ENCODE measurements around the gene NUTF2. TPM values are rescaled to one million over a fixed set of nuclear protein-coding genes. Genes with fewer than 3 reads are reported as not detected.
A peak's percentile ranks its signal among the peaks of the same experiment; 100 is the strongest.

The NUTF2 gene
- total RNA-seq, 1 experiment from 2014 or later = 145 TPM

DNA sequence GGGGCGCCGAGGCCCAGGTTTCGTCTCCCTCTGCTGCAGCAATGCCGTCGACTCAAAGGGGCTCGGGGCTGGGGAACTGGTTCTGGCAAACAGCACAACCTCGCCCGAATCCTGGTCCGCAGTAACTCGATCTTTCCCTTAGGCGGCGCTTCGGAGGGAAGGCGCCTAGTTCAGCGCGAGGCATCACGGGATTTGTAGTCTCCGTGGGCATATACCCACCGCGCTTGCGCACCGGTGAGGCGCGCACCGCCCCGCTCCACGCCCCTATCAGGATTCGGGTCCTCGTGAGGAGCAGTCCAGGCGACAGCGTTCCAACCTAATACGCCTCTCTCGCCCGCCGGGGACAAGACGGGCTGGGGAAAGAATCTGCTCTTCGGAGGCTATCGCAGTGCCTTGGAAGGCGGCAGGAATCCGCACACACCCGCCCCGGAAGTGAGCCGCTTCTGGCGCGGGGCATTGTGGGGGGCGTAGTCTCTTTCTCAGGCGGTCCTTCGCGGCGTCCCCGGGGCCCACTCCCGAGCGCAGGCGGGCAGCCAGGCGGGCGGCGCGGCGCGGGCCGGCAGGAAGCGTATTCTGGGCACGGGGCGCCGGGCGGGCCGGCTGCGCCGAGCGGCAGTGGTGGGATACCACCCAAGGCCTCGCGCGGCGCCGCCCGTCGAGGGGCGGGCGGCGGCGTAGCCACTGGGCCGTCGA lies 4.8 kb upstream of the NUTF2 start, which contains the start of gene THAP11:
Gene THAP11 (plus strand): TSS at position 505 of the 693 bp plus-strand sequence. CDS start 235 bp downstream, outside the sequence.
- intact Hi-C loops (cut with micrococcal nuclease) = no loop called here
- POLR2A ChIA-PET = no interaction called here
- Histone ChIP-seq H3K79me2 (ENCODE audit: insufficient read depth, low read length) (peaks cover 19% of the 10 kb centered on the region; the same call in 1 of the 2 replicates), H3K4me1 (ENCODE audit: control insufficient read depth in 1 of 2, insufficient read depth in 2 of 2, low read length in 2 of 2) (peaks cover 16 to 45% of the 10 kb centered on the region in 2 experiments), H3K9me3 (ENCODE audit: control insufficient read depth in 1 of 2, insufficient read depth in 1 of 2, low read depth in 1 of 2, low read length in 2 of 2) (no peaks in the 10 kb centered on the region), H3K36me3 (ENCODE audit: control insufficient read depth in 1 of 2, insufficient read depth in 2 of 2, low read length in 2 of 2) (no peaks in the 10 kb centered on the region), H2AFZ (ENCODE audit: low read depth, low read length, poor library complexity, severe bottlenecking) (peak within 1 kb of the TSS; percentile 92), H3K27me3 (ENCODE audit: insufficient read depth, low read length) (no peaks in the 10 kb centered on the region), H3K9me2 (ENCODE audit: insufficient read depth) (no peaks in the 10 kb centered on the region), H4K20me1 (ENCODE audit: insufficient read depth) (no peaks in the 10 kb centered on the region), H3K4me2 (ENCODE audit: low read length) (peak within 1 kb of the TSS; percentile 90), H3K27ac (ENCODE audit: low read depth, low read length) (peak within 1 kb of the TSS; percentile 96), H3K4me3 (replicated peaks in 1 of 2; ENCODE audit: low read depth in 1 of 2, low read length in 2 of 2) (peak within 1 kb of the TSS; percentile 65 to 69), H3K9ac (ENCODE audit: low read length) (peak within 1 kb of the TSS; percentile 69)
- peak; percentile 65 for ATAC-seq
- CTCF ChIA-PET = no interaction called here
- RAD21 ChIA-PET (ENCODE audit: low non-redundant PET in 1 of 2, low total read pairs in 2 of 2, uncharacterized antibody in 2 of 2, unreplicated experiment in 2 of 2) = no interaction called here
- peak; percentile 91 for DNase-seq (ENCODE audit: low read depth, low spot score)
- no TSS peak for BruUV-seq (replicated peaks)
- TF ChIP-seq ZFX (IDR thresholded peaks at IDR 0.05) (peak; percentile 91), ELF1 (IDR thresholded peaks at IDR 0.05; ENCODE audit: borderline replicate concordance, low read depth) (no peak; the same call in 1 of the 2 replicates), EZH2phosphoT487 (IDR thresholded peaks at IDR 0.05; ENCODE audit: borderline replicate concordance) (no peak), SIN3A (IDR thresholded peaks at IDR 0.05; ENCODE audit: low read depth) (no peak), JUND (IDR thresholded peaks at IDR 0.05) (no peak), RAD21 (IDR thresholded peaks at IDR 0.05; ENCODE audit: low read depth) (no peak), SRF (IDR thresholded peaks at IDR 0.05; ENCODE audit: low read depth) (no peak), ZNF274 (IDR thresholded peaks at IDR 0.05; ENCODE audit: low read depth, low read length) (no peak), YY1 (IDR thresholded peaks at IDR 0.05; ENCODE audit: extremely low read depth, insufficient replicate concordance, low read depth, low read length) (peak; percentile 53), FOSL1 (IDR thresholded peaks at IDR 0.05; ENCODE audit: low read depth) (no peak), EZH2 (IDR thresholded peaks at IDR 0.05) (no peak), EGR1 (IDR thresholded peaks at IDR 0.05; ENCODE audit: low read depth) (no peak), POLR2A (IDR thresholded peaks at IDR 0.05; ENCODE audit: borderline replicate concordance, extremely low read depth, insufficient read depth, insufficient read length) (peak; percentile 8), CEBPB (IDR thresholded peaks at IDR 0.05; ENCODE audit: low read depth) (no peak), POLR2AphosphoS5 (IDR thresholded peaks at IDR 0.05; ENCODE audit: low read depth, low read length) (peak; percentile 38), SP1 (IDR thresholded peaks at IDR 0.05; ENCODE audit: low read depth) (peak; percentile 49; the same call in 1 of the 2 replicates)
- TF ChIP-seq, protein P1, sequence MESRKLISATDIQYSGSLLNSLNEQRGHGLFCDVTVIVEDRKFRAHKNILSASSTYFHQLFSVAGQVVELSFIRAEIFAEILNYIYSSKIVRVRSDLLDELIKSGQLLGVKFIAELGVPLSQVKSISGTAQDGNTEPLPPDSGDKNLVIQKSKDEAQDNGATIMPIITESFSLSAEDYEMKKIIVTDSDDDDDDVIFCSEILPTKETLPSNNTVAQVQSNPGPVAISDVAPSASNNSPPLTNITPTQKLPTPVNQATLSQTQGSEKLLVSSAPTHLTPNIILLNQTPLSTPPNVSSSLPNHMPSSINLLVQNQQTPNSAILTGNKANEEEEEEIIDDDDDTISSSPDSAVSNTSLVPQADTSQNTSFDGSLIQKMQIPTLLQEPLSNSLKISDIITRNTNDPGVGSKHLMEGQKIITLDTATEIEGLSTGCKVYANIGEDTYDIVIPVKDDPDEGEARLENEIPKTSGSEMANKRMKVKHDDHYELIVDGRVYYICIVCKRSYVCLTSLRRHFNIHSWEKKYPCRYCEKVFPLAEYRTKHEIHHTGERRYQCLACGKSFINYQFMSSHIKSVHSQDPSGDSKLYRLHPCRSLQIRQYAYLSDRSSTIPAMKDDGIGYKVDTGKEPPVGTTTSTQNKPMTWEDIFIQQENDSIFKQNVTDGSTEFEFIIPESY (IDR thresholded peaks at IDR 0.05; ENCODE audit: extremely low read depth, insufficient replicate concordance, low read length) = no peak
- TF ChIP-seq, protein P2, sequence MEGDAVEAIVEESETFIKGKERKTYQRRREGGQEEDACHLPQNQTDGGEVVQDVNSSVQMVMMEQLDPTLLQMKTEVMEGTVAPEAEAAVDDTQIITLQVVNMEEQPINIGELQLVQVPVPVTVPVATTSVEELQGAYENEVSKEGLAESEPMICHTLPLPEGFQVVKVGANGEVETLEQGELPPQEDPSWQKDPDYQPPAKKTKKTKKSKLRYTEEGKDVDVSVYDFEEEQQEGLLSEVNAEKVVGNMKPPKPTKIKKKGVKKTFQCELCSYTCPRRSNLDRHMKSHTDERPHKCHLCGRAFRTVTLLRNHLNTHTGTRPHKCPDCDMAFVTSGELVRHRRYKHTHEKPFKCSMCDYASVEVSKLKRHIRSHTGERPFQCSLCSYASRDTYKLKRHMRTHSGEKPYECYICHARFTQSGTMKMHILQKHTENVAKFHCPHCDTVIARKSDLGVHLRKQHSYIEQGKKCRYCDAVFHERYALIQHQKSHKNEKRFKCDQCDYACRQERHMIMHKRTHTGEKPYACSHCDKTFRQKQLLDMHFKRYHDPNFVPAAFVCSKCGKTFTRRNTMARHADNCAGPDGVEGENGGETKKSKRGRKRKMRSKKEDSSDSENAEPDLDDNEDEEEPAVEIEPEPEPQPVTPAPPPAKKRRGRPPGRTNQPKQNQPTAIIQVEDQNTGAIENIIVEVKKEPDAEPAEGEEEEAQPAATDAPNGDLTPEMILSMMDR (IDR thresholded peaks at IDR 0.05 in 2 of 3, conservative IDR thresholded peaks at IDR 0.05 in 1 of 3; ENCODE audit: borderline replicate concordance in 1 of 3, insufficient read depth in 1 of 3, low read depth in 2 of 3, low read length in 2 of 3) = peak; percentile 55 to 72 (median 59)
- TF ChIP-seq, protein P3, sequence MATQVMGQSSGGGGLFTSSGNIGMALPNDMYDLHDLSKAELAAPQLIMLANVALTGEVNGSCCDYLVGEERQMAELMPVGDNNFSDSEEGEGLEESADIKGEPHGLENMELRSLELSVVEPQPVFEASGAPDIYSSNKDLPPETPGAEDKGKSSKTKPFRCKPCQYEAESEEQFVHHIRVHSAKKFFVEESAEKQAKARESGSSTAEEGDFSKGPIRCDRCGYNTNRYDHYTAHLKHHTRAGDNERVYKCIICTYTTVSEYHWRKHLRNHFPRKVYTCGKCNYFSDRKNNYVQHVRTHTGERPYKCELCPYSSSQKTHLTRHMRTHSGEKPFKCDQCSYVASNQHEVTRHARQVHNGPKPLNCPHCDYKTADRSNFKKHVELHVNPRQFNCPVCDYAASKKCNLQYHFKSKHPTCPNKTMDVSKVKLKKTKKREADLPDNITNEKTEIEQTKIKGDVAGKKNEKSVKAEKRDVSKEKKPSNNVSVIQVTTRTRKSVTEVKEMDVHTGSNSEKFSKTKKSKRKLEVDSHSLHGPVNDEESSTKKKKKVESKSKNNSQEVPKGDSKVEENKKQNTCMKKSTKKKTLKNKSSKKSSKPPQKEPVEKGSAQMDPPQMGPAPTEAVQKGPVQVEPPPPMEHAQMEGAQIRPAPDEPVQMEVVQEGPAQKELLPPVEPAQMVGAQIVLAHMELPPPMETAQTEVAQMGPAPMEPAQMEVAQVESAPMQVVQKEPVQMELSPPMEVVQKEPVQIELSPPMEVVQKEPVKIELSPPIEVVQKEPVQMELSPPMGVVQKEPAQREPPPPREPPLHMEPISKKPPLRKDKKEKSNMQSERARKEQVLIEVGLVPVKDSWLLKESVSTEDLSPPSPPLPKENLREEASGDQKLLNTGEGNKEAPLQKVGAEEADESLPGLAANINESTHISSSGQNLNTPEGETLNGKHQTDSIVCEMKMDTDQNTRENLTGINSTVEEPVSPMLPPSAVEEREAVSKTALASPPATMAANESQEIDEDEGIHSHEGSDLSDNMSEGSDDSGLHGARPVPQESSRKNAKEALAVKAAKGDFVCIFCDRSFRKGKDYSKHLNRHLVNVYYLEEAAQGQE (IDR thresholded peaks at IDR 0.05; ENCODE audit: low read depth) = no peak
- TF ChIP-seq, protein P4, sequence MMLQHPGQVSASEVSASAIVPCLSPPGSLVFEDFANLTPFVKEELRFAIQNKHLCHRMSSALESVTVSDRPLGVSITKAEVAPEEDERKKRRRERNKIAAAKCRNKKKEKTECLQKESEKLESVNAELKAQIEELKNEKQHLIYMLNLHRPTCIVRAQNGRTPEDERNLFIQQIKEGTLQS (IDR thresholded peaks at IDR 0.05) = no peak
- TF ChIP-seq, protein P5, sequence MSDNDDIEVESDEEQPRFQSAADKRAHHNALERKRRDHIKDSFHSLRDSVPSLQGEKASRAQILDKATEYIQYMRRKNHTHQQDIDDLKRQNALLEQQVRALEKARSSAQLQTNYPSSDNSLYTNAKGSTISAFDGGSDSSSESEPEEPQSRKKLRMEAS (IDR thresholded peaks at IDR 0.05) = peak; percentile 8; the same call in 1 of the 2 replicates
